ENCODE data around the gene C17orf113. TPM values are rescaled to one million over a fixed set of nuclear protein-coding genes. Genes with fewer than 3 reads are reported as not detected.

Gene C17orf113
- total and polyA plus RNA-seq, 2 of the 13 experiments (the other 11 are each of a cell fraction or from before 2014, with no cell fraction given) = 0.87 to 1.1 TPM

DNA sequence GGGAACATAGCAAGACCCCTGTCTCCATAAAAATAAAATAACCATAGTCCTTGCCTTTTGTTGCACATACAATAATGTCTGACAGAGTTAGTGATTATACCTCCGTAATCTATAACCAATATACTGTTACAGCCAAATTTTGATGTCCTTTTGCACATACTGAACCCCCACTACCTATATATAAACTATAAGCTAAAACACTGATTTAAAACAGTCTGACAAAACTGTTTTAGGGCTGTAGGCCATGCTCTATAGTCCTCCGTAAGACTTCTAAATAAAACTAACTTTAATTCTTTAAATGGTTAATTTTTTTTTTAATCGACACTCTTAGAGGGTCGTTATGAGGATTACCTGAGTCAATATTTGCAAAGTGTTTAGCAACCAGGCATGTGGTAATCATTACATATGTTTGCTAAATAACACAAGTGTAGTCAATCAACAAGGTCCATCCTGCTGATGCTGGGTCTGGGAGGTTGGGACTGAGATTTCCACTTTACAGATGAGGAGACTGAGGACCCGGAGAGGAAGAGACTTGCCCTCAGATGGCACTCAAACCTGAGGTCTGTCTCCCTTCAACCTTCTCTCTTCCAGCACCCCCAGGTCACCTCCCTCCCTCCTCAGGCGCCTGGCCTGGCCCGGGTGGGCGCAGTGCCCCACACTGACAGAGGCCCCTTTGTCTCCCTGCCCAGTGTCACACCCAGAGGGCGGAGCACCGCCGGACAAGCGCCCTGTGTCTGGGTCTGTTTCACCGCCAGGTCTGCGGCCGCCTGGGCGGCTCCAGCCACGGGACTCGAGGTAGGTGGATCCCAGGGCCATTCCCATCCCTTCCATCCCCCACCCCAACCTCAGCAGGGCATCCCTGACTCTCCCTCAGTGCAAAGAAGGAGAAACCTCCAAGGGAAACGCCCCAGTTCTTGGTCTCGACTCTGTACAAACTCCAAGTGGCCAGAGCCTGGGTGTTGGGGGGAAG is 37.6 kb upstream of the C17orf113 start (continued):
- TF ChIP-seq SAFB2 (CRISPR knock-in tag; IDR thresholded peaks at IDR 0.05; ENCODE audit: borderline replicate concordance, low read depth) (no peak), GTF3A (CRISPR knock-in tag; conservative IDR thresholded peaks at IDR 0.05) (no peak), ZBTB7B (CRISPR knock-in tag; IDR thresholded peaks at IDR 0.05) (peak; percentile 95), XRCC5 (optimal IDR thresholded peaks at IDR 0.05; ENCODE audit: low read length) (peak; percentile 95), SOX6 (IDR thresholded peaks at IDR 0.05) (no peak), SOX6 (CRISPR knock-in tag; IDR thresholded peaks at IDR 0.05) (peak; percentile 87), RBM22 (optimal IDR thresholded peaks at IDR 0.05; ENCODE audit: low read length) (no peak), SNRNP70 (IDR thresholded peaks at IDR 0.05; ENCODE audit: low read depth, low read length) (no peak), RFXANK (CRISPR knock-in tag; IDR thresholded peaks at IDR 0.05) (no peak), SRY (CRISPR knock-in tag; IDR thresholded peaks at IDR 0.05) (no peak; the same call in 1 of the 2 replicates), MLLT10 (CRISPR knock-in tag; IDR thresholded peaks at IDR 0.05) (no peak), ZNF484 (CRISPR knock-in tag; IDR thresholded peaks at IDR 0.05; ENCODE audit: borderline replicate concordance, low read depth) (no peak), ZNF3 (CRISPR knock-in tag; IDR thresholded peaks at IDR 0.05) (peak; percentile 97)
- TF ChIP-seq, protein P1, sequence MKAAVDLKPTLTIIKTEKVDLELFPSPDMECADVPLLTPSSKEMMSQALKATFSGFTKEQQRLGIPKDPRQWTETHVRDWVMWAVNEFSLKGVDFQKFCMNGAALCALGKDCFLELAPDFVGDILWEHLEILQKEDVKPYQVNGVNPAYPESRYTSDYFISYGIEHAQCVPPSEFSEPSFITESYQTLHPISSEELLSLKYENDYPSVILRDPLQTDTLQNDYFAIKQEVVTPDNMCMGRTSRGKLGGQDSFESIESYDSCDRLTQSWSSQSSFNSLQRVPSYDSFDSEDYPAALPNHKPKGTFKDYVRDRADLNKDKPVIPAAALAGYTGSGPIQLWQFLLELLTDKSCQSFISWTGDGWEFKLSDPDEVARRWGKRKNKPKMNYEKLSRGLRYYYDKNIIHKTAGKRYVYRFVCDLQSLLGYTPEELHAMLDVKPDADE (CRISPR knock-in tag; IDR thresholded peaks at IDR 0.05) = no peak
- TF ChIP-seq, protein P2, sequence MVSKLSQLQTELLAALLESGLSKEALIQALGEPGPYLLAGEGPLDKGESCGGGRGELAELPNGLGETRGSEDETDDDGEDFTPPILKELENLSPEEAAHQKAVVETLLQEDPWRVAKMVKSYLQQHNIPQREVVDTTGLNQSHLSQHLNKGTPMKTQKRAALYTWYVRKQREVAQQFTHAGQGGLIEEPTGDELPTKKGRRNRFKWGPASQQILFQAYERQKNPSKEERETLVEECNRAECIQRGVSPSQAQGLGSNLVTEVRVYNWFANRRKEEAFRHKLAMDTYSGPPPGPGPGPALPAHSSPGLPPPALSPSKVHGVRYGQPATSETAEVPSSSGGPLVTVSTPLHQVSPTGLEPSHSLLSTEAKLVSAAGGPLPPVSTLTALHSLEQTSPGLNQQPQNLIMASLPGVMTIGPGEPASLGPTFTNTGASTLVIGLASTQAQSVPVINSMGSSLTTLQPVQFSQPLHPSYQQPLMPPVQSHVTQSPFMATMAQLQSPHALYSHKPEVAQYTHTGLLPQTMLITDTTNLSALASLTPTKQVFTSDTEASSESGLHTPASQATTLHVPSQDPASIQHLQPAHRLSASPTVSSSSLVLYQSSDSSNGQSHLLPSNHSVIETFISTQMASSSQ (IDR thresholded peaks at IDR 0.05; ENCODE audit: low read depth) = peak; percentile 38
- TF ChIP-seq, protein P2 (CRISPR knock-in tag; IDR thresholded peaks at IDR 0.05; ENCODE audit: borderline replicate concordance) = peak; percentile 78
- TF ChIP-seq, protein P3, sequence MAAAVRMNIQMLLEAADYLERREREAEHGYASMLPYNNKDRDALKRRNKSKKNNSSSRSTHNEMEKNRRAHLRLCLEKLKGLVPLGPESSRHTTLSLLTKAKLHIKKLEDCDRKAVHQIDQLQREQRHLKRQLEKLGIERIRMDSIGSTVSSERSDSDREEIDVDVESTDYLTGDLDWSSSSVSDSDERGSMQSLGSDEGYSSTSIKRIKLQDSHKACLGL (CRISPR knock-in tag; IDR thresholded peaks at IDR 0.05) = no peak
- TF ChIP-seq, protein P4, sequence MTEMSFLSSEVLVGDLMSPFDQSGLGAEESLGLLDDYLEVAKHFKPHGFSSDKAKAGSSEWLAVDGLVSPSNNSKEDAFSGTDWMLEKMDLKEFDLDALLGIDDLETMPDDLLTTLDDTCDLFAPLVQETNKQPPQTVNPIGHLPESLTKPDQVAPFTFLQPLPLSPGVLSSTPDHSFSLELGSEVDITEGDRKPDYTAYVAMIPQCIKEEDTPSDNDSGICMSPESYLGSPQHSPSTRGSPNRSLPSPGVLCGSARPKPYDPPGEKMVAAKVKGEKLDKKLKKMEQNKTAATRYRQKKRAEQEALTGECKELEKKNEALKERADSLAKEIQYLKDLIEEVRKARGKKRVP (CRISPR knock-in tag; IDR thresholded peaks at IDR 0.05) = peak in 1 of 2 experiments; percentile 49; a peak in 1 of 4 replicates
- TF ChIP-seq, protein P5, sequence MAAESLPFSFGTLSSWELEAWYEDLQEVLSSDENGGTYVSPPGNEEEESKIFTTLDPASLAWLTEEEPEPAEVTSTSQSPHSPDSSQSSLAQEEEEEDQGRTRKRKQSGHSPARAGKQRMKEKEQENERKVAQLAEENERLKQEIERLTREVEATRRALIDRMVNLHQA (CRISPR knock-in tag; IDR thresholded peaks at IDR 0.05) = no peak
- TF ChIP-seq, protein P6, sequence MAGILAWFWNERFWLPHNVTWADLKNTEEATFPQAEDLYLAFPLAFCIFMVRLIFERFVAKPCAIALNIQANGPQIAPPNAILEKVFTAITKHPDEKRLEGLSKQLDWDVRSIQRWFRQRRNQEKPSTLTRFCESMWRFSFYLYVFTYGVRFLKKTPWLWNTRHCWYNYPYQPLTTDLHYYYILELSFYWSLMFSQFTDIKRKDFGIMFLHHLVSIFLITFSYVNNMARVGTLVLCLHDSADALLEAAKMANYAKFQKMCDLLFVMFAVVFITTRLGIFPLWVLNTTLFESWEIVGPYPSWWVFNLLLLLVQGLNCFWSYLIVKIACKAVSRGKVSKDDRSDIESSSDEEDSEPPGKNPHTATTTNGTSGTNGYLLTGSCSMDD (CRISPR knock-in tag; IDR thresholded peaks at IDR 0.05) = no peak

Measured in HepG2 (cell line).